Measurements from ENCODE around the gene SUMF2.
"Not testable (repeated sequence)": the region's sequence is repeated elsewhere in the genome, so short reads cannot be mapped to it uniquely, and the experiment has no call there.

The SUMF2 gene

GRCh38 chr7:56086761-56087160 lies 22.7 kb downstream of the SUMF2 start:
- H3K4me1 ChIP-seq (ENCODE audit: insufficient read depth, insufficient read length), result peaks cover 4% of the 10 kb centered on the region
- TF ChIP-seq ZNF274 (IDR thresholded peaks at IDR 0.05; ENCODE audit: low read depth, low read length), result no peak
- TF ChIP-seq SUZ12 (IDR thresholded peaks at IDR 0.05; ENCODE audit: extremely low read depth, insufficient read depth, insufficient read length), result no peak
- H3K9me3 ChIP-seq (ENCODE audit: insufficient read depth, low read length), result no peaks in the 10 kb centered on the region
- peaks cover 39% of the 10 kb centered on the region for H3K36me3 ChIP-seq (ENCODE audit: insufficient read depth, insufficient read length, low read length)
- no peak overlapping the region for H3K9ac ChIP-seq (ENCODE audit: insufficient read length, low read depth)
- H3K4me3 ChIP-seq (ENCODE audit: insufficient read length, low read depth), result no peak overlapping the region
- H3K27me3 ChIP-seq (ENCODE audit: insufficient read depth, insufficient read length), result no peaks in the 10 kb centered on the region
- no peak for DNase-seq (ENCODE audit: low read depth, low spot score)

- Histone ChIP-seq H3K9me3 (ENCODE audit: insufficient read depth, low read length) (no peaks in the 10 kb centered on the region), H3K36me3 (ENCODE audit: insufficient read depth, insufficient read length, low read length) (peaks cover 37% of the 10 kb centered on the region), H3K4me1 (ENCODE audit: insufficient read depth, insufficient read length) (peaks cover 4% of the 10 kb centered on the region), H3K9ac (ENCODE audit: insufficient read length, low read depth) (peak overlapping the region; percentile 32), H3K27me3 (ENCODE audit: insufficient read depth, insufficient read length) (no peaks in the 10 kb centered on the region), H3K4me3 (ENCODE audit: insufficient read length, low read depth) (no peak overlapping the region)
- TF ChIP-seq SUZ12 (IDR thresholded peaks at IDR 0.05; ENCODE audit: extremely low read depth, insufficient read depth, insufficient read length) (no peak), YY1 (IDR thresholded peaks at IDR 0.05; ENCODE audit: insufficient read depth, insufficient read length) (no peak), ZNF274 (IDR thresholded peaks at IDR 0.05; ENCODE audit: low read depth, low read length) (no peak)
- DNase-seq (ENCODE audit: low read depth, low spot score), result no peak
Measured at GRCh38 chr7:56087445-56087844, 23.4 kb downstream of the SUMF2 start.

GRCh38 chr7:56091591-56091990 lies 27.5 kb downstream of the SUMF2 start:
- peaks cover 6% of the 10 kb centered on the region for H3K4me1 ChIP-seq (ENCODE audit: insufficient read depth, insufficient read length)
- no peak for DNase-seq (ENCODE audit: low read depth, low spot score)
- no peak overlapping the region for H3K9ac ChIP-seq (ENCODE audit: insufficient read length, low read depth)
- TF ChIP-seq ZNF274 (IDR thresholded peaks at IDR 0.05; ENCODE audit: low read depth, low read length), result no peak
- no peak for TF ChIP-seq SUZ12 (IDR thresholded peaks at IDR 0.05; ENCODE audit: extremely low read depth, insufficient read depth, insufficient read length)
- TF ChIP-seq YY1 (IDR thresholded peaks at IDR 0.05; ENCODE audit: insufficient read depth, insufficient read length), result no peak
- H3K27me3 ChIP-seq (ENCODE audit: insufficient read depth, insufficient read length), result no peaks in the 10 kb centered on the region
- no peak overlapping the region for H3K4me3 ChIP-seq (ENCODE audit: insufficient read length, low read depth)
- no peaks in the 10 kb centered on the region for H3K9me3 ChIP-seq (ENCODE audit: insufficient read depth, low read length)
- H3K36me3 ChIP-seq (ENCODE audit: insufficient read depth, insufficient read length, low read length), result peaks cover 25% of the 10 kb centered on the region

GRCh38 chr7:56092388-56092787 lies 28.3 kb downstream of the SUMF2 start:
- H3K9me3 ChIP-seq (ENCODE audit: insufficient read depth, low read length); H3K27me3 ChIP-seq (ENCODE audit: insufficient read depth, insufficient read length); H3K4me1 ChIP-seq (ENCODE audit: insufficient read depth, insufficient read length); H3K9ac ChIP-seq (ENCODE audit: insufficient read length, low read depth); DNase-seq (ENCODE audit: low read depth, low spot score); H3K4me3 ChIP-seq (ENCODE audit: insufficient read length, low read depth): not testable (repeated sequence)
- H3K36me3 ChIP-seq (ENCODE audit: insufficient read depth, insufficient read length, low read length), result peaks cover 22% of the 10 kb centered on the region

GRCh38 chr7:56092789-56093531 lies 28.9 kb downstream of the SUMF2 start, which contains the start of gene PHKG1:
Gene PHKG1 (minus strand): TSS chr7:56092952. CDS start chr7:56088941, 4,011 bp downstream.
- no peak within 1 kb of the TSS for H3K4me3 ChIP-seq (ENCODE audit: insufficient read length, low read depth)
- H3K36me3 ChIP-seq (ENCODE audit: insufficient read depth, insufficient read length, low read length), result peaks cover 21% of the 10 kb centered on the region
- peak; percentile 39 for DNase-seq (ENCODE audit: low read depth, low spot score)
- TF ChIP-seq ZNF274 (IDR thresholded peaks at IDR 0.05; ENCODE audit: low read depth, low read length) (no peak), YY1 (IDR thresholded peaks at IDR 0.05; ENCODE audit: insufficient read depth, insufficient read length) (no peak), SUZ12 (IDR thresholded peaks at IDR 0.05; ENCODE audit: extremely low read depth, insufficient read depth, insufficient read length) (no peak)
- peaks cover 2% of the 10 kb centered on the region for H3K4me1 ChIP-seq (ENCODE audit: insufficient read depth, insufficient read length)
- H3K9me3 ChIP-seq (ENCODE audit: insufficient read depth, low read length), result no peaks in the 10 kb centered on the region
- no peak within 1 kb of the TSS for H3K9ac ChIP-seq (ENCODE audit: insufficient read length, low read depth)
- H3K27me3 ChIP-seq (ENCODE audit: insufficient read depth, insufficient read length), result no peaks in the 10 kb centered on the region

GRCh38 chr7:56097700-56098099 lies 33.6 kb downstream of the SUMF2 start:
- peaks cover 40% of the 10 kb centered on the region for H3K36me3 ChIP-seq (ENCODE audit: insufficient read depth, insufficient read length, low read length)
- no peaks in the 10 kb centered on the region for H3K9me3 ChIP-seq (ENCODE audit: insufficient read depth, low read length)
- H3K4me3 ChIP-seq (ENCODE audit: insufficient read length, low read depth), result no peak overlapping the region
- no peaks in the 10 kb centered on the region for H3K27me3 ChIP-seq (ENCODE audit: insufficient read depth, insufficient read length)
- H3K9ac ChIP-seq (ENCODE audit: insufficient read length, low read depth), result no peak overlapping the region
- no peak for DNase-seq (ENCODE audit: low read depth, low spot score)
- peaks cover 2% of the 10 kb centered on the region for H3K4me1 ChIP-seq (ENCODE audit: insufficient read depth, insufficient read length)
- TF ChIP-seq YY1 (IDR thresholded peaks at IDR 0.05; ENCODE audit: insufficient read depth, insufficient read length), result no peak
- TF ChIP-seq SUZ12 (IDR thresholded peaks at IDR 0.05; ENCODE audit: extremely low read depth, insufficient read depth, insufficient read length), result no peak
- TF ChIP-seq ZNF274 (IDR thresholded peaks at IDR 0.05; ENCODE audit: low read depth, low read length), result no peak

GRCh38 chr7:56098187-56099008 lies 34.3 kb downstream of the SUMF2 start:
- H3K27me3 ChIP-seq (ENCODE audit: insufficient read depth, insufficient read length); DNase-seq (ENCODE audit: low read depth, low spot score); H3K9ac ChIP-seq (ENCODE audit: insufficient read length, low read depth); H3K4me3 ChIP-seq (ENCODE audit: insufficient read length, low read depth); H3K4me1 ChIP-seq (ENCODE audit: insufficient read depth, insufficient read length); H3K9me3 ChIP-seq (ENCODE audit: insufficient read depth, low read length): not testable (repeated sequence)
- H3K36me3 ChIP-seq (ENCODE audit: insufficient read depth, insufficient read length, low read length), result peaks cover 47% of the 10 kb centered on the region
